HepG2 (cell line): Measurements from ENCODE around the gene E2F1. TPM values are rescaled to one million over a fixed set of nuclear protein-coding genes. Genes with fewer than 3 reads are reported as not detected.
A peak's percentile ranks its signal among the peaks of the same experiment; 100 is the strongest.

Experiments
- ATAC-seq: fragments of 200-7000 bp; cut with Tn5 transposase; 3 replicates; pipeline ENCODE4 v1.9.1; 2020; ENCODE audit warnings: mild to moderate bottlenecking, moderate library complexity
- BruUV-seq: library from RNA; stranded (reverse); fragments of 400-500 nt; replicated peaks from 2 replicates; lab custom pipeline; 2021; lab: Mats Ljungman, UMichigan
- CTCF ChIA-PET: fragments of 300-600 bp; formaldehyde crosslinking; extraction: SDS; loops from one replicate; lab custom pipeline; 2021; ENCODE audit warnings: low total read pairs, inconsistent platforms, low intra/inter-chr PET ratio; lab: Yijun Ruan, JAX
- POLR2A ChIA-PET: fragments of 350-600 bp; sonication (Branson Sonifier 250); formaldehyde crosslinking; loops from one replicate; lab custom pipeline; 2020; ENCODE audit warnings: antibody characterized with exemption, inconsistent platforms; lab: Yijun Ruan, JAX
- DNase-seq: peaks from one replicate; pipeline ENCODE4 v3.0.0-alpha.2; 2015; ENCODE audit warnings: low spot score
- FAIRE-seq: peaks from 3 replicates; lab custom pipeline; 2011; peaks lifted over from hg19 to GRCh38; lab: Jason Lieb, UNC
- H2AFZ ChIP-seq: one replicate; pipeline ENCODE4 v1.6.1; 2011; ENCODE audit warnings: low read length, inconsistent platforms
- H3K27ac ChIP-seq: fragments of 300-600 bp; 3 replicates; pipeline ENCODE4 v1.8.0; 2011; ENCODE audit warnings: mixed run types, mild to moderate bottlenecking, mixed read lengths, low read length, inconsistent platforms; ENCODE audit not compliant: insufficient read depth; ENCODE audit errors: extremely low read length
- H3K27me3 ChIP-seq, 2 experiments: fragments of 200-600 bp in 1 of 2; 2 replicates in 1 of 2; 3 replicates in 1 of 2; pipeline versions ENCODE4 v1.6.0 to v1.8.0; 2011; ENCODE audit warnings: low read length in 2 of 2, mild to moderate bottlenecking in 2 of 2, moderate library complexity in 2 of 2, inconsistent platforms in 1 of 2; ENCODE audit not compliant: insufficient read depth in 2 of 2, control insufficient read depth in 1 of 2
- H3K36me3 ChIP-seq, 2 experiments: fragments of 200-600 bp in 1 of 2; replicated peaks in 1 of 2; 2 replicates in 1 of 2; 3 replicates in 1 of 2; pipeline versions ENCODE4 v1.5.1 to v1.8.0; 2011; ENCODE audit warnings: low read length in 2 of 2, inconsistent platforms in 1 of 2; ENCODE audit not compliant: insufficient read depth in 2 of 2, control insufficient read depth in 1 of 2
- H3K4me1 ChIP-seq: 2 replicates; pipeline ENCODE4 v1.5.1; 2012; ENCODE audit warnings: low read length, inconsistent platforms; ENCODE audit not compliant: insufficient read depth
- H3K4me2 ChIP-seq: 2 replicates; pipeline ENCODE4 v1.6.0; 2011; ENCODE audit warnings: low read depth, low read length, inconsistent platforms
- H3K4me3 ChIP-seq, 3 experiments: fragments of 200-600 bp in 1 of 3; sonication (generic), shearing (Covaris generic) in 1 of 3; replicated peaks in 1 of 3; 2 replicates each; pipeline ENCODE4 v1.5.1; 2011 to 2016; ENCODE audit warnings: low read length in 3 of 3, inconsistent platforms in 2 of 3, low read depth in 2 of 3, mild to moderate bottlenecking in 2 of 3, control low read depth in 1 of 3, mixed read lengths in 1 of 3; ENCODE audit not compliant: insufficient read depth in 1 of 3
- H3K79me2 ChIP-seq: one replicate; pipeline ENCODE4 v1.6.1; 2011; ENCODE audit warnings: low read length, inconsistent platforms; ENCODE audit not compliant: insufficient read depth
- H3K9ac ChIP-seq: 2 replicates; pipeline ENCODE4 v1.6.0; 2011; ENCODE audit warnings: mild to moderate bottlenecking, low read depth, low read length, inconsistent platforms; ENCODE audit not compliant: insufficient read depth
- H3K9me3 ChIP-seq: 2 replicates; pipeline ENCODE4 v1.5.1; 2012; ENCODE audit warnings: mild to moderate bottlenecking, low read length
- H4K20me1 ChIP-seq: 2 replicates; pipeline ENCODE4 v1.6.0; 2011; ENCODE audit warnings: inconsistent platforms, mild to moderate bottlenecking, low read length, moderate library complexity; ENCODE audit not compliant: insufficient read depth
- MLXIP ChIP-seq: sonication (generic); formaldehyde crosslinking; IDR thresholded peaks from 2 replicates; pipeline ENCODE4 v1.9.0; 2021; ENCODE audit warnings: missing genetic modification reagents, borderline replicate concordance
- XRCC5 ChIP-seq: fragments of 200-400 bp; formaldehyde crosslinking; optimal IDR thresholded peaks from 2 replicates; pipeline ENCODE3; 2017; ENCODE audit warnings: mild to moderate bottlenecking, low read length
- ZBTB8A ChIP-seq: sonication (generic); formaldehyde crosslinking; IDR thresholded peaks from 2 replicates; pipeline ENCODE4 v1.4.0; 2020; ENCODE audit warnings: mild to moderate bottlenecking, low read depth, missing genetic modification reagents, borderline replicate concordance
- ZNF160 ChIP-seq: sonication (generic); formaldehyde crosslinking; IDR thresholded peaks from 2 replicates; pipeline ENCODE4 v1.8.0; 2022; ENCODE audit warnings: mild to moderate bottlenecking, inconsistent platforms, missing genetic modification reagents
- WGBS: methylation state at CpG from one replicate; pipeline ENCODE4 v1.1.6; 2017; ENCODE audit warnings: low lambda C conversion rate; 5-methylcytosine and 5-hydroxymethylcytosine counted together
- in situ Hi-C: cut with HindIII; loops from 2 replicates; pipeline ENCODE4 v1.10.0; 2017; ENCODE audit warnings: low pct_unique_long_range_greater_than_20kb; ENCODE audit not compliant: extremely low pct_ligation_motif_present
- intact Hi-C: fragments of 100-400 bp; cut with micrococcal nuclease; formaldehyde crosslinking; loops from one replicate; pipeline ENCODE4 v1.10.0; 2022; ENCODE audit not compliant: unreplicated experiment
- polyA plus RNA-seq, 8 experiments: library from polyadenylated mRNA; depleted of rRNA in 3 of 8; stranded (reverse) in 7 of 8; unstranded in 1 of 8; fragments of >200 nt; fragmentation: Illumina TruSeq in 4 of 8; extraction: Trizol in 4 of 8; gene quantifications; 2 replicates each; pipeline versions ENCODE4 v1.2.1 to v1.2.3, GENCODE V29; 2011 to 2016; ENCODE audit warnings: low read depth in 4 of 8, missing spikeins in 1 of 8, mixed read lengths in 1 of 8; ENCODE audit not compliant: insufficient read depth in 1 of 8
- total RNA-seq, 5 experiments: library from RNA; depleted of rRNA; stranded (reverse); fragments of >200 nt; fragmentation: Illumina TruSeq; extraction: Trizol; gene quantifications; 2 replicates each; pipeline ENCODE4 v1.2.3, GENCODE V29; 2016; ENCODE audit warnings: low read depth in 1 of 5

E2F1 gene
- total and polyA plus RNA-seq, 2 of the 13 experiments (the other 11 are each of a cell fraction or from before 2014, with no cell fraction given), result 25.5 to 39.4 TPM

GRCh38 chr20:33707668-33708067 is 21.5 kb upstream of the E2F1 start (continued):
- TF ChIP-seq MLXIP (CRISPR knock-in tag), result no peak

DNA sequence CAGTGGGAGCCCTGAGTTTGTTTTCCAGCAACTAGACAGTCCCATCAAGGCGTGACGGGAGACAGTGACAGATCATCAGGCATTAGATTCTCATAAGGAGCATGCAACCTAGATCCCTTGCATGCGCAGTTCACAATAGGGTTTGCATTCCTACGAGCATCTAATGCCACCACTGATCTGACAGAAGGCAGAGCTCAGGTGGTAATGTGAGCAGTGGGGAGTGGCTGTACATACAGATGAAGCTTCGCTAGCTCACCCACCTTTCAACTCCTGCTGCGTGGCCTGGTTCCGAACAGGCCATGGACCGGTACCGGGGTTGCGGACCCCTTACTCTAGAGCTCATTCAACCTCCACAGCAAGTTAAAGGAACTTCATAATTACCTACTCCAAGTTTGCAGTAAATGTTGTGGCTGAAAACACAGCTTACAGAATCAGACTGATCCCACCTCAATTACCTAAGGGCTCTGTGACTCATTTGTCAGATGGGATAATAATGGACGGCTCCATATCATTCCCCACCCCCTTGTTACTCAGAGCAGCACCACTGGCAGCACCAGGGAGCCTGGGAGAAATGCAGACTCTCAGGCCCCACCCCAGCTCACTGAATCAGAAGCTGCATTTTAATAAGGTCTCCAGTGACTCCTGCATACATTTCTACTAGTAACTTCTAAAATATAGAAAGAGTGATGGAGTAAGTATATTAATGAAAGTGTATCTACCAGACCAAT is 18.2 kb upstream of the E2F1 start:
- no peak for FAIRE-seq

More for the DNA sequence above, 18.2 kb upstream of the E2F1 start:
- TF ChIP-seq ZBTB8A (CRISPR knock-in tag) (no peak), XRCC5 (peak; percentile 36), ZNF160 (CRISPR knock-in tag) (no peak)
- peaks cover 53% of the 10 kb centered on the region for H3K4me1 ChIP-seq
- no peak overlapping the region for H3K27ac ChIP-seq
- POLR2A ChIA-PET, result interaction anchor here (0.7 to 1.5 kb wide), 2 partner anchors 11 to 110 kb away, joined by 3 to 6 read pairs; no protein-coding TSS in a partner anchor
- H3K4me2 ChIP-seq, result no peak overlapping the region
- H4K20me1 ChIP-seq, result no peaks in the 10 kb centered on the region
- in situ Hi-C loops, result no loop called here
- H3K4me3 ChIP-seq, result no peak overlapping the region
- CTCF ChIA-PET, result no interaction called here
- H3K9me3 ChIP-seq, result no peaks in the 10 kb centered on the region
- intact Hi-C loops, result no loop called here
- no peaks in the 10 kb centered on the region for H3K27me3 ChIP-seq
- no peak overlapping the region for H3K9ac ChIP-seq
- no peaks in the 10 kb centered on the region for H3K36me3 ChIP-seq
- H3K79me2 ChIP-seq, result no peaks in the 10 kb centered on the region
- DNase-seq (no peak), ATAC-seq (no peak)
- BruUV-seq, result no TSS peak
- 80% methylated on average over 11 of the region's 11 CpGs for whole genome bisulfite sequencing
- H2AFZ ChIP-seq, result no peak overlapping the region
